ENCODE measurements around the gene STC2. TPM values are rescaled to one million over a fixed set of nuclear protein-coding genes. Genes with fewer than 3 reads are reported as not detected.

STC2 gene
- total and polyA plus RNA-seq, 2 experiments from 2014 or later, result 27.3 to 132 TPM

GRCh38 chr5:173282916-173283315 is 45.3 kb downstream of the STC2 start:
- H3K4me3 Mint-ChIP-seq, result peak overlapping the region; percentile 55; the same call in 2 of the 3 replicates
- no peak overlapping the region for H3K4me3 ChIP-seq
- peak overlapping the region; percentile 96; the same call in 1 of the 2 replicates for H2AFZ ChIP-seq
- H3K27ac Mint-ChIP-seq, result no peak overlapping the region
- DNase-seq (ENCODE audit: low spot score) (no peak), ATAC-seq (peak; percentile 11)
- H3K4me1 Mint-ChIP-seq, result peaks cover 5% of the 10 kb centered on the region
- no peak overlapping the region for H3K27ac ChIP-seq (ENCODE audit: low read depth)
- H3F3A ChIP-seq (replicated peaks; ENCODE audit: low read depth), result 0 out of 2 replicates have a peak, but pooled peaks cover 5% of the 10 kb centered on the region
- no peaks in the 10 kb centered on the region for H3K9me2 ChIP-seq (ENCODE audit: insufficient read depth)
- H4K20me1 ChIP-seq (replicated peaks; ENCODE audit: insufficient read depth), result no peaks in the 10 kb centered on the region
- H3K4me1 ChIP-seq (ENCODE audit: insufficient read depth), result no peaks in the 10 kb centered on the region
- TF ChIP-seq POLR2AphosphoS5 (IDR thresholded peaks at IDR 0.05; ENCODE audit: low read depth) (no peak), EZH2 (IDR thresholded peaks at IDR 0.05; ENCODE audit: low read depth, unreplicated experiment) (no peak), ZNF331 (CRISPR knock-in tag; IDR thresholded peaks at IDR 0.05; ENCODE audit: low read depth) (no peak), ZNF462 (CRISPR knock-in tag; IDR thresholded peaks at IDR 0.05) (no peak), NANOG (IDR thresholded peaks at IDR 0.05; ENCODE audit: borderline replicate concordance) (no peak)
- no peaks in the 10 kb centered on the region for H3K36me3 ChIP-seq (ENCODE audit: insufficient read depth)
- H3K36me3 Mint-ChIP-seq (ENCODE audit: low read depth), result peaks cover 7% of the 10 kb centered on the region; the same call in 2 of the 3 replicates
- 0 out of 2 replicates have a peak overlapping the region, but pooled peaks have one; percentile 77 for H3K4me2 ChIP-seq
- H3K9me3 Mint-ChIP-seq, result peaks cover 10% of the 10 kb centered on the region
- H3K27me3 ChIP-seq (ENCODE audit: insufficient read depth), result peaks cover 23% of the 10 kb centered on the region
- H3K27me3 Mint-ChIP-seq (ENCODE audit: insufficient read depth, low read depth, poor library complexity), result peaks cover 41% of the 10 kb centered on the region
- H3K79me2 ChIP-seq (replicated peaks; ENCODE audit: insufficient read depth), result no peaks in the 10 kb centered on the region

- no peak overlapping the region for H3K4me2 ChIP-seq
- Mint-ChIP-seq H3K36me3 (ENCODE audit: low read depth) (peaks cover 7% of the 10 kb centered on the region; the same call in 2 of the 3 replicates), H3K4me1 (peaks cover 2% of the 10 kb centered on the region; the same call in 1 of the 3 replicates), H3K4me3 (no peak overlapping the region), H3K27me3 (ENCODE audit: insufficient read depth, low read depth, poor library complexity) (peaks cover 38% of the 10 kb centered on the region), H3K9me3 (peaks cover 10% of the 10 kb centered on the region), H3K27ac (no peak overlapping the region)
- peak; percentile 85 for DNase-seq (ENCODE audit: low spot score)
- peaks cover 23% of the 10 kb centered on the region for H3K27me3 ChIP-seq (ENCODE audit: insufficient read depth)
- H3F3A ChIP-seq (replicated peaks; ENCODE audit: low read depth), result 0 out of 2 replicates have a peak, but pooled peaks cover 5% of the 10 kb centered on the region
- H3K79me2 ChIP-seq (replicated peaks; ENCODE audit: insufficient read depth), result no peaks in the 10 kb centered on the region
- no peak overlapping the region for H2AFZ ChIP-seq
- no peak overlapping the region for H3K27ac ChIP-seq (ENCODE audit: low read depth)
- ATAC-seq, result peak; percentile 80
- TF ChIP-seq ZNF114 (CRISPR knock-in tag; IDR thresholded peaks at IDR 0.05), result no peak
- TF ChIP-seq CTCF (conservative IDR thresholded peaks at IDR 0.05; ENCODE audit: low read depth in 2 of 2), result peak; percentile 80 to 89
- H4K20me1 ChIP-seq (replicated peaks; ENCODE audit: insufficient read depth), result no peaks in the 10 kb centered on the region
- H3K9me2 ChIP-seq (ENCODE audit: insufficient read depth), result no peaks in the 10 kb centered on the region
- H3K4me1 ChIP-seq (ENCODE audit: insufficient read depth), result no peaks in the 10 kb centered on the region
- no peaks in the 10 kb centered on the region for H3K36me3 ChIP-seq (ENCODE audit: insufficient read depth)
- H3K4me3 ChIP-seq, result no peak overlapping the region
These were observed 46.3 kb downstream of the STC2 start for GRCh38 chr5:173281910-173282309.

Measured in GM23338 (cell line).